PC-3 (cell line): ENCODE results near the gene SLC2A2. TPM values are rescaled to one million over a fixed set of nuclear protein-coding genes. Genes with fewer than 3 reads are reported as not detected.

Source experiments
- ATAC-seq: fragments of 200-7000 bp; cut with Tn5 transposase; 2 replicates; pipeline ENCODE4 v1.9.1; 2020; ENCODE audit warnings: mild to moderate bottlenecking, moderate library complexity
- BruUV-seq: library from RNA; stranded (reverse); fragments of 400-500 nt; replicated peaks from 2 replicates; lab custom pipeline; 2021; lab: Mats Ljungman, UMichigan
- CTCF ChIA-PET: fragments of 300-600 bp; sonication (Branson Sonifier 250); formaldehyde crosslinking; loops from one replicate; lab custom pipeline; 2022; ENCODE audit warnings: antibody characterized with exemption; lab: Charles Lee
- POLR2A ChIA-PET: fragments of 300-600 bp; sonication (Branson Sonifier 250); formaldehyde crosslinking; loops from one replicate; lab custom pipeline; 2022; ENCODE audit warnings: antibody characterized with exemption; ENCODE audit not compliant: unreplicated experiment; lab: Charles Lee
- DNase-seq: peaks from one replicate; pipeline ENCODE4 v3.0.0-alpha.2; 2015
- H2AFZ ChIP-seq: fragments of 300-600 bp; sonication (generic); 2 replicates; pipeline ENCODE4 v1.6.0; 2016; ENCODE audit warnings: antibody characterized with exemption, low read length
- H3F3A ChIP-seq: fragments of 300-600 bp; sonication (generic); one replicate; pipeline ENCODE4 v1.6.0; 2017; ENCODE audit warnings: antibody characterized with exemption, low read length, control low read depth, mild to moderate bottlenecking; ENCODE audit not compliant: unreplicated experiment
- H3K27ac ChIP-seq: fragments of 300-600 bp; sonication (generic); 2 replicates; pipeline ENCODE4 v1.5.1; 2016; ENCODE audit warnings: mild to moderate bottlenecking, low read length
- H3K27me3 ChIP-seq: fragments of 300-600 bp; sonication (generic); 2 replicates; pipeline ENCODE4 v1.6.1; 2016; ENCODE audit warnings: low read length, mixed read lengths
- H3K36me3 ChIP-seq: fragments of 300-600 bp; sonication (generic); 2 replicates; pipeline ENCODE4 v1.6.1; 2016; ENCODE audit warnings: low read depth, mixed run types, low read length, mixed read lengths
- H3K4me1 ChIP-seq: fragments of 300-600 bp; sonication (generic); 2 replicates; pipeline ENCODE4 v1.5.1; 2016; ENCODE audit warnings: low read length; ENCODE audit not compliant: insufficient read depth
- H3K4me2 ChIP-seq: fragments of 300-600 bp; sonication (generic); 2 replicates; pipeline ENCODE4 v1.6.0; 2016; ENCODE audit warnings: low read length
- H3K4me3 ChIP-seq: fragments of 300-600 bp; sonication (generic); 2 replicates; pipeline ENCODE4 v1.5.1; 2016; ENCODE audit warnings: mild to moderate bottlenecking, low read length, mixed read lengths
- H3K79me2 ChIP-seq: fragments of 300-600 bp; sonication (generic); 2 replicates; pipeline ENCODE4 v1.6.1; 2017; ENCODE audit warnings: low read length, mixed read lengths
- H3K9ac ChIP-seq: fragments of 300-600 bp; sonication (generic); 2 replicates; pipeline ENCODE4 v1.6.0; 2016; ENCODE audit warnings: mild to moderate bottlenecking, low read length
- H3K9me2 ChIP-seq: fragments of 300-600 bp; sonication (generic); replicated peaks from 2 replicates; pipeline ENCODE4 v1.6.1; 2016; ENCODE audit warnings: mixed run types, low read length, mixed read lengths
- H3K9me3 ChIP-seq: fragments of 300-600 bp; sonication (generic); 2 replicates; pipeline ENCODE4 v1.6.1; 2016; ENCODE audit warnings: low read length, mixed read lengths
- H4K20me1 ChIP-seq: fragments of 300-600 bp; sonication (generic); 2 replicates; pipeline ENCODE4 v1.6.1; 2016; ENCODE audit warnings: low read length, mixed read lengths
- CTCF ChIP-seq: fragments of 300-600 bp; sonication (generic); conservative IDR thresholded peaks from 2 replicates; pipeline ENCODE4 v1.5.1; 2017; ENCODE audit warnings: antibody characterized with exemption, low read depth, mild to moderate bottlenecking, low read length
- EZH2 ChIP-seq: fragments of 300-600 bp; sonication (generic); IDR thresholded peaks from one replicate; pipeline ENCODE4 v1.6.1; 2017; ENCODE audit warnings: antibody characterized with exemption, mild to moderate bottlenecking, low read length; ENCODE audit not compliant: unreplicated experiment
- EZH2phosphoT487 ChIP-seq: fragments of 300-600 bp; sonication (generic); IDR thresholded peaks from 2 replicates; pipeline ENCODE4 v1.6.1; 2018; ENCODE audit warnings: mild to moderate bottlenecking, antibody characterized with exemption, low read length, borderline replicate concordance
- intact Hi-C: fragments of 100-400 bp; cut with micrococcal nuclease; formaldehyde crosslinking; loops from 2 replicates; pipeline ENCODE4 v1.9.0; 2023
- total RNA-seq: library from RNA; depleted of rRNA; stranded (reverse); fragments of >200 nt; gene quantifications from 2 replicates; pipeline ENCODE4 v1.2.3, GENCODE V29; 2014

The SLC2A2 gene
- total RNA-seq, 1 experiment from 2014 or later = not detected

DNA sequence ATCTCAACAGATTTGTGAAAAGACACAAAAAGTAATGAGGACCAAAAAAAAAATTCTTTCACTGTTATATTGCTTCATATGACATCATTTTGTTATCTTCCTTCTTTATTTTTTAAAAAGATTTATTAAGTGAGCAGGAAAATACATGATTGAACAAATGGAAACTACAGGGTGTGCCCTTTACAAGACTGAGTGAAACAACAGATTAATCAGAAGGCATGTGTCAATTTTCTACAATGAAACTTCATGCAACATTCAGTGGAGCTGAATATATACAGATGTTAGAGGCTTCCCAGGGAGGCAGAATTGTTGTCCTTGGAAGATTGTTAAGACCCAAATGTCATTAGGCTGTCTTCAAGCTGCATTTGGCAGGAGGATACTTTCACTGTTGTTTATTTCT is 28.4 kb upstream of the SLC2A2 start:
- no peaks in the 10 kb centered on the region for H4K20me1 ChIP-seq
- no peaks in the 10 kb centered on the region for H3K79me2 ChIP-seq
- peak; percentile 13; the same call in 1 of the 2 replicates for ATAC-seq
- H2AFZ ChIP-seq = no peak overlapping the region
- intact Hi-C loops = loop anchor here (2.0 to 5.0 kb wide), 4 partner anchors 52 to 407 kb away; partner anchors contain the start of gene TNIK
- no TSS peak for BruUV-seq
- peak overlapping the region; percentile 76 for H3K4me2 ChIP-seq
- no peaks in the 10 kb centered on the region for H3K9me2 ChIP-seq
- POLR2A ChIA-PET = interaction anchor here (0.5 to 0.7 kb wide), 3 partner anchors 110 to 1412 kb away, joined by 3 to 4 read pairs (median 3); no protein-coding TSS in a partner anchor
- peak; percentile 12 for DNase-seq
- peaks cover 31% of the 10 kb centered on the region for H3K4me1 ChIP-seq
- CTCF ChIA-PET = interaction anchor here (0.6 to 1.0 kb wide), 3 partner anchors 97 to 512 kb away, joined by 3 to 4 read pairs (median 3); no protein-coding TSS in a partner anchor
- H3F3A ChIP-seq = no peaks in the 10 kb centered on the region
- H3K27me3 ChIP-seq = no peaks in the 10 kb centered on the region
- peak overlapping the region; percentile 17 for H3K9ac ChIP-seq
- peak overlapping the region; percentile 16; the same call in 1 of the 2 replicates for H3K4me3 ChIP-seq
- H3K9me3 ChIP-seq = no peaks in the 10 kb centered on the region
- TF ChIP-seq CTCF = no peak
- TF ChIP-seq EZH2phosphoT487 = no peak
- no peak for TF ChIP-seq EZH2
- no peaks in the 10 kb centered on the region for H3K36me3 ChIP-seq
- peak overlapping the region; percentile 88 for H3K27ac ChIP-seq

- intact Hi-C loops = loop anchor here (2.0 kb wide), 1 partner anchor 129 kb away; no protein-coding TSS in a partner anchor
- no peaks in the 10 kb centered on the region for H3K9me3 ChIP-seq
- no peak overlapping the region for H2AFZ ChIP-seq
- H3K9ac ChIP-seq = no peak overlapping the region
- H3K27me3 ChIP-seq = no peaks in the 10 kb centered on the region
- H3K9me2 ChIP-seq = no peaks in the 10 kb centered on the region
- H3K4me2 ChIP-seq = no peak overlapping the region
- H3K36me3 ChIP-seq = no peaks in the 10 kb centered on the region
- ChIA-PET POLR2A (no interaction called here), CTCF (no interaction called here)
- no peaks in the 10 kb centered on the region for H3F3A ChIP-seq
- no peak overlapping the region for H3K27ac ChIP-seq
- H3K4me1 ChIP-seq = peaks cover 31% of the 10 kb centered on the region
- H3K79me2 ChIP-seq = no peaks in the 10 kb centered on the region
- H4K20me1 ChIP-seq = no peaks in the 10 kb centered on the region
- H3K4me3 ChIP-seq = no peak overlapping the region
- DNase-seq = no peak
- BruUV-seq = no TSS peak
- no peak for ATAC-seq
- TF ChIP-seq EZH2phosphoT487 (no peak), EZH2 (no peak)
Observed at GRCh38 chr3:171054231-171054630, 27.7 kb upstream of the SLC2A2 start.

DNA sequence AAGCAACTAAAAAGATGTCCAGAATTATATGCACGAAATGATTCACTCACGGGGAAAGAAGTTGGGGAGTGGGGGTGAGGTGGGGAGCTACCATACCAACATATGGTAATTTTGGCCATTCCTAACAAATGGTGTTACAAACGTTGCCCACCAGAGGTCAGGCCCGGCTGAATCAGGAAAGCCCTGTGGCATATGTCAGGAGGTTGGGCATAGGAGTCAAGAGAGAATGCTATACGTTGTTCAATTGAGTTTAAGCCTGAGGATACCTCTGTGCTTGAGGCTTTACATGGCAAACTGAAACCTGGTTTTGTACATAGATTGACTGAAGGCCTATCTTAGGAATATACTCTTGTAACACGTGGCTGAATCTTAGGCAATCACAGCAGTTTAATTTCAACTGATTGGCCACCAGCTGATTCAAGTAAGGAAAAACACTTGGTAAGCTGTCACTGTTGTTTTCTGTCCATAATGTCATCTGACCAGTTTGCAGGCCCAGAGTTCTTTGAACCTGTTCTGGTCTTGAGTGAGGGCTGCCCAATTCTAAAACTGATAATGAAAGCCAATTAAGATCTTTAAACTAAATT is 23.4 kb upstream of the SLC2A2 start:
- H3K4me2 ChIP-seq = no peak overlapping the region
- ATAC-seq (peak; percentile 98), DNase-seq (peak; percentile 81)
- H3K9ac ChIP-seq = no peak overlapping the region
- CTCF ChIA-PET = interaction anchor here (0.5 to 1.3 kb wide), 9 partner anchors 15 to 517 kb away, joined by 3 to 4 read pairs (median 3); no protein-coding TSS in a partner anchor
- no peaks in the 10 kb centered on the region for H3K27me3 ChIP-seq
- H3K79me2 ChIP-seq = no peaks in the 10 kb centered on the region
- POLR2A ChIA-PET = interaction anchor here (0.5 kb wide), 1 partner anchor 55 kb away, joined by 3 read pairs; no protein-coding TSS in a partner anchor
- no peaks in the 10 kb centered on the region for H3K9me2 ChIP-seq
- peak overlapping the region; percentile 10; the same call in 1 of the 2 replicates for H2AFZ ChIP-seq
- H4K20me1 ChIP-seq = no peaks in the 10 kb centered on the region
- H3F3A ChIP-seq = no peaks in the 10 kb centered on the region
- no peak for TF ChIP-seq EZH2
- no peak for TF ChIP-seq EZH2phosphoT487
- peak; percentile 90 for TF ChIP-seq CTCF
- BruUV-seq = no TSS peak
- H3K27ac ChIP-seq = no peak overlapping the region
- H3K4me1 ChIP-seq = peaks cover 9% of the 10 kb centered on the region
- intact Hi-C loops = loop anchor here (1.0 kb wide), 3 partner anchors 89 to 516 kb away; no protein-coding TSS in a partner anchor
- H3K4me3 ChIP-seq = no peak overlapping the region
- H3K36me3 ChIP-seq = no peaks in the 10 kb centered on the region
- H3K9me3 ChIP-seq = no peaks in the 10 kb centered on the region
